ENCODE results near the gene ITGA11.

The ITGA11 gene

GRCh38 chr15:68261241-68261640 lies 170.7 kb downstream of the ITGA11 start:
- Histone ChIP-seq H3K27ac (replicated peaks) (no peak overlapping the region), H3K4me3 (replicated peaks; ENCODE audit: insufficient read depth, low read length) (no peak overlapping the region), H3K27me3 (ENCODE audit: insufficient read depth, poor library complexity, severe bottlenecking) (no peaks in the 10 kb centered on the region)
- DNase-seq (ENCODE audit: low read depth in 1 of 2, low spot score in 1 of 2): no peak
- TF ChIP-seq REST (IDR thresholded peaks at IDR 0.05; ENCODE audit: insufficient replicate concordance, low read depth): no peak
- no peak for TF ChIP-seq CTCF (IDR thresholded peaks at IDR 0.05; ENCODE audit: insufficient read depth, low read length)
- TF ChIP-seq SPI1 (IDR thresholded peaks at IDR 0.05; ENCODE audit: borderline replicate concordance, low read depth): no peak
- no peak for TF ChIP-seq POLR2AphosphoS5 (IDR thresholded peaks at IDR 0.05; ENCODE audit: low read depth)
- no peak for TF ChIP-seq GABPA (IDR thresholded peaks at IDR 0.05; ENCODE audit: low read depth)

GRCh38 chr15:68259883-68260282 lies 172.1 kb downstream of the ITGA11 start:
- DNase-seq (ENCODE audit: low read depth in 1 of 2, low spot score in 1 of 2): no peak
- H3K27ac ChIP-seq (replicated peaks): no peak overlapping the region
- H3K27me3 ChIP-seq (ENCODE audit: insufficient read depth, poor library complexity, severe bottlenecking): no peaks in the 10 kb centered on the region
- TF ChIP-seq POLR2AphosphoS5 (IDR thresholded peaks at IDR 0.05; ENCODE audit: low read depth) (no peak), SPI1 (IDR thresholded peaks at IDR 0.05; ENCODE audit: borderline replicate concordance, low read depth) (no peak), REST (IDR thresholded peaks at IDR 0.05; ENCODE audit: insufficient replicate concordance, low read depth) (no peak), CTCF (IDR thresholded peaks at IDR 0.05; ENCODE audit: insufficient read depth, low read length) (no peak), GABPA (IDR thresholded peaks at IDR 0.05; ENCODE audit: low read depth) (no peak)
- H3K4me3 ChIP-seq (replicated peaks; ENCODE audit: insufficient read depth, low read length): no peak overlapping the region

- no peaks in the 10 kb centered on the region for H3K27me3 ChIP-seq (ENCODE audit: insufficient read depth, poor library complexity, severe bottlenecking)
These were observed 173.3 kb downstream of the ITGA11 start for GRCh38 chr15:68258692-68259091.

More at GRCh38 chr15:68258692-68259091, 173.3 kb downstream of the ITGA11 start:
- DNase-seq (ENCODE audit: low read depth in 1 of 2, low spot score in 1 of 2): no peak
- TF ChIP-seq SPI1 (IDR thresholded peaks at IDR 0.05; ENCODE audit: borderline replicate concordance, low read depth) (no peak), POLR2AphosphoS5 (IDR thresholded peaks at IDR 0.05; ENCODE audit: low read depth) (no peak), REST (IDR thresholded peaks at IDR 0.05; ENCODE audit: insufficient replicate concordance, low read depth) (no peak), GABPA (IDR thresholded peaks at IDR 0.05; ENCODE audit: low read depth) (no peak), CTCF (IDR thresholded peaks at IDR 0.05; ENCODE audit: insufficient read depth, low read length) (no peak)
- Histone ChIP-seq H3K4me3 (replicated peaks; ENCODE audit: insufficient read depth, low read length) (no peak overlapping the region), H3K27ac (replicated peaks) (no peak overlapping the region)

Data from HL-60 (cell line).